Fibroblast of villous mesenchyme (primary cell): ENCODE results near the gene FSTL5. TPM values are rescaled to one million over a fixed set of nuclear protein-coding genes. Genes with fewer than 3 reads are reported as not detected.

Experiments
- DNase-seq: peaks from one replicate; pipeline ENCODE4 v3.0.0-alpha.2; 2010; ENCODE audit warnings: low read depth
- H3K4me3 ChIP-seq: 2 replicates; pipeline ENCODE4 v1.5.1; 2011; ENCODE audit warnings: low read depth, mild to moderate bottlenecking, low read length
- total RNA-seq: library from RNA; depleted of rRNA; stranded (reverse); fragments of >200 nt; gene quantifications from 2 replicates; pipeline ENCODE4 v1.2.3, GENCODE V29; 2012
- TF ChIP-seq, protein P1 (sequence below): IDR thresholded peaks from 2 replicates; pipeline ENCODE4 v1.5.1; 2012; ENCODE audit warnings: low read depth, mild to moderate bottlenecking, low read length; ENCODE audit not compliant: insufficient read depth

Gene FSTL5
- total RNA-seq, 1 donor: not detected

DNA sequence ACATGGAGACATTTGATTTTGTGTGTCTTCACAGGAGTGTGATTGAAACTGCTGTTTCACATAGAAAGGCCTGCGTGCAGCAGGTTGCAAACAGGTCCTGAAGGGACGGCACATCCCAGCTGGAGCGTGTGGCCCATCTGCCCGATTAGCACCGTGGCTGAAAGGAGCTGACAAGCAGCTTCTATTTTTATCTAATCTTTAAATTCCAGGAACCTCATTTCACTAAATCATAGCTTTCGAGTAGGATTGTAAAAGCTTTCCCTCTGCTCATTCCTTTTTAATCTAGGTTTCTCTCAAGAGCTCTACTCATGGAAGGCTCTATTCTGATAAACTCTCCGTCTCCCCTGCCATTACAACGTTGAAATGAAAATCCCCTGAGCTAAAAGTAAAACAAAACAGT is 106.8 kb downstream of the FSTL5 start:
- no peak for DNase-seq
- no peak overlapping the region for H3K4me3 ChIP-seq
- TF ChIP-seq, protein P1, sequence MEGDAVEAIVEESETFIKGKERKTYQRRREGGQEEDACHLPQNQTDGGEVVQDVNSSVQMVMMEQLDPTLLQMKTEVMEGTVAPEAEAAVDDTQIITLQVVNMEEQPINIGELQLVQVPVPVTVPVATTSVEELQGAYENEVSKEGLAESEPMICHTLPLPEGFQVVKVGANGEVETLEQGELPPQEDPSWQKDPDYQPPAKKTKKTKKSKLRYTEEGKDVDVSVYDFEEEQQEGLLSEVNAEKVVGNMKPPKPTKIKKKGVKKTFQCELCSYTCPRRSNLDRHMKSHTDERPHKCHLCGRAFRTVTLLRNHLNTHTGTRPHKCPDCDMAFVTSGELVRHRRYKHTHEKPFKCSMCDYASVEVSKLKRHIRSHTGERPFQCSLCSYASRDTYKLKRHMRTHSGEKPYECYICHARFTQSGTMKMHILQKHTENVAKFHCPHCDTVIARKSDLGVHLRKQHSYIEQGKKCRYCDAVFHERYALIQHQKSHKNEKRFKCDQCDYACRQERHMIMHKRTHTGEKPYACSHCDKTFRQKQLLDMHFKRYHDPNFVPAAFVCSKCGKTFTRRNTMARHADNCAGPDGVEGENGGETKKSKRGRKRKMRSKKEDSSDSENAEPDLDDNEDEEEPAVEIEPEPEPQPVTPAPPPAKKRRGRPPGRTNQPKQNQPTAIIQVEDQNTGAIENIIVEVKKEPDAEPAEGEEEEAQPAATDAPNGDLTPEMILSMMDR: no peak

DNA sequence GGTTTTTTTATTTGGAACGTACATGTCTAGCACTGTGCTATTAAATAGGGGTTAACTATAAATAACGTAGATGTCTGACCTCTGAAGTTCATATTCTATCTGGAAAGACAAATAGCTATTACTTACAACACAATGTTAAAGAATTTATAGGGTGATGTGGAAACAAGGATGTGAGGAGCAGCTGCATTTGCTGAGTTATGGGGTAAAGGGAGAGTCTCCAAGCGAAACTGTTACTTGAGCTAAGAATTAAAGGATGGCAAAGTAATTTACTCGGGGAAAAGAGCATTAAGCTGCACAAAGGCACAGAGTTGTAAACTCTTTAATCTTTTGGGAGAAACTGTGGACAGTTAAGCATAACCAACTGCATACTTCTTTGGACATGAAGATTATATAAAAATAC is 117.7 kb downstream of the FSTL5 start:
- TF ChIP-seq, protein P1: no peak
- no peak overlapping the region for H3K4me3 ChIP-seq
- DNase-seq: no peak

DNA sequence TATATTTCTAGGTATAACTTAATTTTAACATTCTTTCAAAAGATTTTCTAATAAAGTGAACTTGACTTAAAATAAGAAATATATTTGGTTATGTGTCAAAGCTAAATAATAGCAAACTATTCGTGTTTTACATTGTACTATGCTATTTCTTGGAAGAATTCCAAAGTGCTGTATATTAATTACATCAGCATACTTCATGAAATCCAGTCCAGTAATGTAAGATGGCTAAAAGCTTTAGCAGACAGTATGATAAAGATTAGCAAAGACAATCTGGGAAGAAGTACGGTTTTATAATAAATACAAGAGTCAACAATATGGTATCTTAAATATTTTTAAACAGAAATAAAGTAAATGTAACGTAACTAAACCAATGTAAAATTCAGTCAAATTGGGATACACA is 125.7 kb downstream of the FSTL5 start:
- H3K4me3 ChIP-seq: no peak overlapping the region
- TF ChIP-seq, protein P1: no peak
- DNase-seq: no peak

DNA sequence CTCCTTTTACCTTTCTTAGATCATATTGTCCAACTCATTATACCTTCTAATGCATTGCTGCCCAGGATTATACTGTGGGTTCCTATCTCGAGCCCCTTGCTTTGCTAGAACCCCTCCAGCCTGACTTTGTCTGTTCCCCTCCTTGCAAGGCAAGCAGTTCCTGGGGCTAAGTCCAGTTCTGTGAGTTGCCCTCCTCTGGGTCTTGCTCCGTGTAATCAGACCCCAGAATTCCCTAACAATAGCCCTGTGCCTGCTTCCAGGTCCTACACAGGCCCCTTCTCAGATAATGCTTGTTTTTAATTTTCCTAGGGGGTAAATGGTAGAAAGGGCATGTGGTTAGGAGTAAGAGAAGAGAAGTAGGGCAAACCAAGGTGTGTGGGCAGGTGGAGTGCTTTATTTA is 145.9 kb downstream of the FSTL5 start:
- no peak overlapping the region for H3K4me3 ChIP-seq
- TF ChIP-seq, protein P1: no peak
- DNase-seq: no peak

DNA sequence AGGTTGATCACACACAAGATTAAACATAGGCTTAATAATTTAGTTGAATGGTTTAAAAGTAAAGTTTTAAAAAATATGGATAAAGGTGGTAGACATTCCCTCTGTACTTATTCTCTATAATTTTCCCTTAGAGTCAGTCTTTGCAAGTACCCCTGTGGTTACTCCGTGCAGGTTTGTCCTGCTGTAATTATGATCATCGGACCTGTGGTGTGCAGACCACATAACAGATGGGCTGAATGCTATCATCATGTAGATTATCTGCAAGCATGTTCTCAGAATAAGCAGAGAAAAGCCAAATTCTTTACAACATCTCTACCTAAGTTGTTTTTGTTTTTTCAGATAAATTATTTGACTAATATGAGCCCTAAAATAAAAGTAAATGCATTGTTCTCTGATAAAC is 146.8 kb downstream of the FSTL5 start:
- TF ChIP-seq, protein P1: no peak
- H3K4me3 ChIP-seq: no peak overlapping the region
- no peak for DNase-seq

DNA sequence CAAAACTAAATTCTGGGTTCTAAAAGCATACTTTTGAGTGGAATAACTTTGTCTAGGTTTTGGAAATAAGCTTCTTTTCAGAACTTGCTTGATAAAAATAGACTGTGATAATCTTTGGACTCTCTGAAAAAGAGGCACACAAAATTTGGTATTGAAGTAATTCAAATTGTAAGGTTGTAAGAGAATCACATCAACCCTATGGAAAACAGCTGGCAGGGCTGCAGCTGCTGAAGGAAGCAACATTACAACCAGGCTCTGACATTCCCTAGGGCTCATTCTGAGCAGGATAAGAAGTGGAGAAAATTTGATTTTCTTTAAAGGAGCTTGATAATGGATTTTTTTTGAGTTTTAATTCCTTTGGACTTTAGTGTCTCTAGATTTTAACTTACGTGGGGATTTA is 147.6 kb downstream of the FSTL5 start:
- TF ChIP-seq, protein P1: no peak
- no peak for DNase-seq
- no peak overlapping the region for H3K4me3 ChIP-seq

DNA sequence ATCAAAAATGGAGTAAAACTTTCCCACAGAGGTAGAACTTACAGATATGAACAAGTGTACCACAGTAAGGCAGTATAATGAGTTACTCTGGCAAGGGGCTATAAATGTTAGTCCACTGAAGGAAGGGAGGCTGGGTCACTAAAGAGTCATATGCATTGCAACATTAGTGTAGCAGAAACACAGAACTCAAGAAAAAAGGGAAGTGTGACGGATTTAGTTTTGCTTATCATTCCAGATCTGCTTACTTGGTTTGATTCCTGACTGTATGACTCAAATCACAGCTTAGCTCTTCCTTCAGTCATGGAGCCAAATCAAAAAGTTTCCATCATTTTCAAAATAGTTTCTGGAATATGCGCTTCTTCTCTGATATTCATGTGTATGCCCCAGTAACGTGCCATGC is 148.7 kb downstream of the FSTL5 start:
- H3K4me3 ChIP-seq: no peak overlapping the region
- TF ChIP-seq, protein P1: no peak
- DNase-seq: peak; percentile 55
